Endothelial cell of hepatic sinusoid (primary cell): ENCODE measurements around the gene PGF.
"Not testable (repeated sequence)": the region's sequence is repeated elsewhere in the genome, so short reads cannot be mapped to it uniquely, and the experiment has no call there.

Experiments used
- in situ Hi-C: cut with HindIII; loops from 2 replicates; pipeline ENCODE4 v1.10.0; 2017; ENCODE audit warnings: low sequenced_read_pairs

Gene PGF

GRCh38 chr14:74945852-74946658 is 9.3 kb downstream of the PGF start:
- in situ Hi-C loops, result no loop called here

DNA sequence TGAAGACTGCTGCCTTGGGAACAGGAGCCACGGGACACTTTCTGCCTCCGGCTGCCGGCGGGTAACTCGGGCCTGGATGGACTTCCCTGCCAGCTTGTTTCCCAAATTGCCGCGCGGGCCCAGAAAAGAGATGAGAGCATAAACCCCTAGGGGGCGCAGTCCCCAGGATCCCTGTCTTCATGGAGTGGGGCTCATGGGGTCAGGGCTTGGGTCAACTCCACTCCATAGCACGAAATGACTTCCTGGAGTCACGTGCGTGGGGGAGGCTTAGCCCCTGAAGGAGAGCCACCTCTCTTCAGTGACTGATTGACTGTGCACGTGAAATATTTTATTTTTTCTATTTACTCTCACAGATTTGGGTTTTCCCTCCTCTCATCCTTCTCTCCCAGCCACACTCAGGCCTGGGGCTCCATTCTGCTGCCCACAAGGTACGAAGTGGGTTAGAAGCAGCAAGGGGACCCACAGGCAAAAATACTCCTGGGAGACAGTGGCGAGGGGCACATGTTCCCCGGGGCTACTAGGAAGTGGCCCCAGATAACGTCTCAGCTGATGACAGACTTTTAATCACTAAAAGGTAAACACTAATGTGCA is 10.0 kb downstream of the PGF start:
- in situ Hi-C loops, result no loop called here

DNA sequence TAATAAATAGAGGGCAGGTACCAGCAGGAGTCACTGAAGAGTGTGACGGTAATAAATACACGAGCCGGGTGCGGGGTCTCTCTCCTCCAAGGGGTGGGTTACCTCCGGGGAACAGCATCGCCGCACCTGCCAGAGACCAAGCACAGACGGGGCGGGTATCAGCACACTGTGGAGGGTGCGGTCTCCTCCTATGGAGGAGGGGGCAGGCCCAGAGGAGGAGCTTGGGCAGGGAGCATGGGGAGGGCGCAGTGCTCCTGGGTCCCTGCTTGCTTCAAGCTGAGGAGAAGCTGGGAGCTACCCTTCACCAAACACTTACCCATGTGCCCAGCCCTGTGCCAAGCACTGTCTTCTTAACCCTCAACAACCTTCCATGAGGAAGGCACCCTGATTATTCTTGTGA is 12.8 kb downstream of the PGF start:
- in situ Hi-C loops, result loop anchor here (5.0 kb wide), 1 partner anchor 35 kb away; no protein-coding TSS in a partner anchor

GRCh38 chr14:74942181-74942580 is 13.2 kb downstream of the PGF start:
- in situ Hi-C loops, result loop anchor here (5.0 kb wide), 1 partner anchor 35 kb away; no protein-coding TSS in a partner anchor

DNA sequence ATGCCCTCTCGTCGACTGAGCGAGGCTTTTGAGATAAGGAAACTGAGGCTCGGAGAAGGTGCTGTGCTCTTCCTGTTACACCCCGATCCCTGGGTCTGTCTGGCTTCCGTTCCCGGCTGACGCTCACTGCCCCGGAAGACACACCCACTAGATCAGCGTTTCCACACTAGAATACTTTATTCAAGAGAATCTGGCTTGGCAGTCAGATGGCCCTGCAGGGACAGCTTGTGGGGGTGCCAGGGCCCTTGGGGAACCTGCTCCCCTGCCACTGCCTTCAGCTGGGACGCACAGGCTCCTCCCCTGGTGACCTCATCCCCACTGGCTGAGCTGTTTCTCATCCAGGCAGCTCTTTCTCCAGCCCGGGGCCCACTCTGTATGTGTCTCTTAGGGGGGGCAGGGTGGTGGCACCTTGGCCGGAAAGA is 13.7 kb downstream of the PGF start:
- in situ Hi-C loops, result loop anchor here (5.0 kb wide), 1 partner anchor 34 kb away; no protein-coding TSS in a partner anchor

- in situ Hi-C loops, result loop anchor here (5.0 kb wide), 1 partner anchor 34 kb away; no protein-coding TSS in a partner anchor
Measured at GRCh38 chr14:74940956-74941565, 14.3 kb downstream of the PGF start.

DNA sequence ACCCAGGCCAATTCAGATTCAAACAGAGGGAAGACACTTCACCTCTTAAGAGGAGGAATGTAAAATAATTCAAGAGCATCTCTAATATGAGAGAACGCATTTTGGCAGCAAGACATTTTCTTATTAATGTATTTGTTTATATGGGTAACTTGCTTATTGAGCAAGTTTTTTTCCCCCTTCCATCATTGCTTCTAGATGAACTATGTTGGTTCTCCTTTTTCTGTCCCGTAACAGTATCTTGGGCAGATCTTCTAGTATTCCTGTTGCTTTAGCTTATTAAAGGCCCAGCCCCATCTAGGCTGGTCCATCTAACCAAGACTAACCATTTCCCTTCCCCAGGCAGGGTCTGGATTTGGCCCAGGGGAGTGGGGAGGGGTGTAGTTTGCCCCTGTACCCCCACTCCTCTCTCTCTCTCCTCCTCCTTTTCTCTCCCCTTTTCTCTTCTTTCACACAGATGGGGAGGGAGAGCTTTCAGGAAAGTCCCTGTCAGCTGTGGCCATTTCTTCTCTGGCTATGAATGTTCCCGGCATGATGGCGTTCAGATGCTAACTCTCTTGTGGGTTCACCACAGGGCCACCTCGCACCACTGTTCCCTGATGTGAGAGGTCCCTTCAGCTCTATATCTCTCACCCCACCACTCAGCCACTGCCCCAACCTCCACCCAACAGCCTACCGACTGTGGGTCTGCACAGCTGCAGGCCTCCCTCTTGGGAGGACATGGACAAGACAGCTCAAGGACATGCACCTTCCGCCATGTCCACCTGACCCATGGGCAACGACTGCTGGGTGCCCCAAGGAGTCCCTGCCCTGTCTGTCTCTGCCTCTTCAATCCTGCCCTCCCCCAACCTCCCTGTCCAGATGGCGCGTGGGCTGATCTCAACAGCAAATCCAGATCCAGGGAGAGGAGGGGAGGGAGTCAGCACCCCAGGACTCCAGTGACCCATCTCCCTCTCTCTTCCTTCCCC is 16.6 kb downstream of the PGF start:
- in situ Hi-C loops, result no loop called here

- in situ Hi-C loops, result no loop called here
Measured at GRCh38 chr14:74937171-74937570, 18.2 kb downstream of the PGF start.

- in situ Hi-C loops, result no loop called here
Measured at GRCh38 chr14:74936731-74937130, 18.7 kb downstream of the PGF start.

GRCh38 chr14:74936151-74936550 is 19.2 kb downstream of the PGF start:
- in situ Hi-C loops, result no loop called here

- in situ Hi-C loops, result no loop called here
Measured at GRCh38 chr14:74935360-74935680, 20.1 kb downstream of the PGF start.

- in situ Hi-C loops, result no loop called here
Measured at GRCh38 chr14:74934476-74935359, 20.7 kb downstream of the PGF start.

DNA sequence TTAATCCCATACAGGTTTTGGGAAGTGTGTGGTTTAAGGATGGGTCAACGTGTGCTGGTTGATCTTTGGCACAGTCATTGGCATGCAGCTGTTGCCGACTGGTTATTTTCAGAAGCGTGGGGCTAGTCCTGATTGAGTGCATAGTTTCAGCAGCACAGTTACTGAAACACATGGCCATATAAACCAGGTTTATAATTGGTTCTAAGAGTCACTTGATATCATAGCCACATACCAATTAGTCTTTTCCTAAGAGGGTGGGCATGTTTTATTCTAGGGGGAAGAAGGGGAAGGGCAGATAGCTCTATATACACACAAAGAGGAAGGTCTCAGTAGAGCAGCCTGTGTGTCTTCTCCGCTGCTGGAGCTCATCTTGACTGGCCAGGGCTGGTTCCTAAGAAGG is 21.4 kb downstream of the PGF start:
- in situ Hi-C loops, result no loop called here

DNA sequence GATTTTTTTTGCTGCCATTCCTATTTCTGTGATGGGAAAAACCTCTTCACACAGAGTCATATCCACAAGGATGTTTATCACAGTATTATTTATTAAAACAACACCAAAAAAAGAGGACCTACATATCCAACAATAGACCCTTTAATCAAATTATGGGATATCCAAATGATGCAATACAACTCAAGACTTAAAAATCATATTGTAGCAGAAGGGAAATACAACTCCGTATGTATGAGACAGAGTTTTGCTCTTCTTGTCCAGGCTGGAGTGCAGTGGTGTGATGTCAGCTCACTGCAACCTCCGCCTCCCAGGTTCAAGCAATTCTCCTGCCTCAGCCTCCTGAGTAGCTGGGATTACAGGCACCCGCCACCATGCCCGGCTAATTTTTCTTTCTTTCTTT is 22.5 kb downstream of the PGF start:
- in situ Hi-C loops, result not testable (repeated sequence)

GRCh38 chr14:74932401-74932901 is 22.9 kb downstream of the PGF start:
- in situ Hi-C loops, result no loop called here

- in situ Hi-C loops, result not testable (repeated sequence)
Measured at GRCh38 chr14:74931744-74932143, 23.7 kb downstream of the PGF start.

DNA sequence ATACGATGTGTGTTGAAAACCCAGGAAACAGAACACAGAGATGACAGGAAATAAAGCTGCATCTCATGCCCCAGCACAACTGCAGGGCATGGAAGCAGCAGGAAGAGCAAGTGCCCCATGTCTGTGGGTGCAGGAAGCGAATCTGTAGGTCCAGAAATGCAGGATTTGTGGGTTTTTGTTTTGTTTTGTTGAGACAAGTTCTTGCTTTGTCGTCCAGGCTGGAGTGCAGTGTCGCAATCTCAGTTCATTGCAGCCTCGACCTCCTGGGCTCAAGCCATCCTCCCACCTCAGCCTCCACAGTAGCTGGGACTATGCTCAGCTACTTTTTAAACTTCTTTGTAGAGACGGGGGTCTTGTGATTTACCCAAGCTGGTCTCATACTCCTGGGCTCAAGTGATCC is 26.2 kb downstream of the PGF start:
- in situ Hi-C loops, result no loop called here

GRCh38 chr14:74927225-74927624 is 28.2 kb downstream of the PGF start:
- in situ Hi-C loops, result no loop called here

DNA sequence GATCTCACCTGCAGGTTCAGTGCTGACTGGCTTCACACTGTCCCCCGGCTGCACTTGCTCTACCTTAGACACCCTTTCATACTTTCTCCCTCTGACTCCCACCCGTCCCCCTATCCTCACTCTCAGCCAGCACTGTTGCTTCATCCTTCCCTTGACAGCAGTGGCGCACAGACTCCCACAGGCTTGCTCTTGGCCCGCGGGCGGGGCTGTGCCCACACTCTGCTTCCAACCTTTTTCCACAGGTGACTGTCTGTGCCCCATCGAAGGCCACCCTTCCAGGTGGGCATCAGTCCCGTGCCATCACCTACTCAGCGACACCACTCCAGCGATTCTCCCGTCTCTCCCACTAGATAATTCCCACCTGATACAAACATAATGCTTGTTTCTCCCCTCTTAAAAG is 31.3 kb downstream of the PGF start:
- in situ Hi-C loops, result no loop called here
